ENCODE measurements around the gene ANO4.

ANO4 gene

GRCh38 chr12:100935929-100936328, 141.4 kb downstream of the ANO4 start:
- no peak for TF ChIP-seq CTCF (IDR thresholded peaks at IDR 0.05; ENCODE audit: low read depth, low read length)
- DNase-seq (ENCODE audit: extremely low read depth, low read depth), result no peak

GRCh38 chr12:100936661-100937060, 142.1 kb downstream of the ANO4 start:
- DNase-seq (ENCODE audit: extremely low read depth, low read depth), result no peak
- no peak for TF ChIP-seq CTCF (IDR thresholded peaks at IDR 0.05; ENCODE audit: low read depth, low read length)

- no peak for DNase-seq (ENCODE audit: extremely low read depth, low read depth)
- no peak for TF ChIP-seq CTCF (IDR thresholded peaks at IDR 0.05; ENCODE audit: low read depth, low read length)
Measured at GRCh38 chr12:100940503-100940902, 145.9 kb downstream of the ANO4 start.

GRCh38 chr12:100942984-100943749, 148.6 kb downstream of the ANO4 start:
- no peak for DNase-seq (ENCODE audit: extremely low read depth, low read depth)
- no peak for TF ChIP-seq CTCF (IDR thresholded peaks at IDR 0.05; ENCODE audit: low read depth, low read length)

GRCh38 chr12:100951756-100952155, 157.2 kb downstream of the ANO4 start:
- no peak for TF ChIP-seq CTCF (IDR thresholded peaks at IDR 0.05; ENCODE audit: low read depth, low read length)
- no peak for DNase-seq (ENCODE audit: extremely low read depth, low read depth)

- DNase-seq (ENCODE audit: extremely low read depth, low read depth), result no peak
- no peak for TF ChIP-seq CTCF (IDR thresholded peaks at IDR 0.05; ENCODE audit: low read depth, low read length)
Measured at GRCh38 chr12:100953217-100953616, 158.6 kb downstream of the ANO4 start.

- TF ChIP-seq CTCF (IDR thresholded peaks at IDR 0.05; ENCODE audit: low read depth, low read length), result no peak
- DNase-seq (ENCODE audit: extremely low read depth, low read depth), result no peak
Measured at GRCh38 chr12:100953677-100954076, 159.1 kb downstream of the ANO4 start.

Measured in AG09319 (cell line).